Heart right ventricle (tissue), 16 donors: ENCODE data around the gene WNT7B. TPM values are rescaled to one million over a fixed set of nuclear protein-coding genes. Genes with fewer than 3 reads are reported as not detected.

ENCODE experiments used
- ATAC-seq, 8 donors: fragments of 200-7000 bp; cut with Tn5 transposase; one replicate each; pipeline ENCODE4 v1.9.1; 2020; ENCODE audit warnings: mild to moderate bottlenecking in 8 of 8, moderate library complexity in 8 of 8, moderate number of reproducible peaks in 1 of 8
- DNase-seq, 2 donors: peaks; one replicate each; pipeline ENCODE4 v3.0.0-alpha.2; 2020
- H3K27ac ChIP-seq, 10 donors: fragments of 200-600 bp; sonication (generic) in 2 of 10; one replicate each; pipeline versions ENCODE4 v1.5.0 to v1.8.0; 2020 to 2022; ENCODE audit warnings: mild to moderate bottlenecking in 3 of 10
- H3K27me3 ChIP-seq, 7 donors: fragments of 200-600 bp; one replicate each; pipeline ENCODE4 v1.8.0; 2021 to 2022; ENCODE audit warnings: mild to moderate bottlenecking in 2 of 7
- H3K36me3 ChIP-seq, 9 donors: fragments of 200-600 bp; sonication (generic) in 1 of 9; one replicate each; pipeline versions ENCODE4 v1.5.0 to v1.8.0; 2020 to 2022; ENCODE audit warnings: mild to moderate bottlenecking in 2 of 9
- H3K4me1 ChIP-seq, 9 donors: fragments of 200-600 bp; sonication (generic) in 1 of 9; one replicate each; pipeline versions ENCODE4 v1.5.0 to v1.8.0; 2020 to 2022; ENCODE audit warnings: mild to moderate bottlenecking in 4 of 9
- H3K4me3 ChIP-seq, 10 donors: fragments of 200-600 bp; sonication (generic) in 2 of 10; one replicate each; pipeline versions ENCODE4 v1.5.0 to v1.8.0; 2020 to 2022; ENCODE audit warnings: mild to moderate bottlenecking in 7 of 10, moderate library complexity in 2 of 10
- H3K9me3 ChIP-seq, 11 donors: fragments of 200-600 bp in 10 of 11; sonication (generic) in 2 of 11; one replicate each; pipeline versions ENCODE4 v1.5.0 to v1.8.0; 2013 to 2022; ENCODE audit warnings: mild to moderate bottlenecking in 2 of 11, control low read depth in 1 of 11, moderate library complexity in 1 of 11
- WGBS, 2 donors: extraction: QIAGEN DNeasy Blood & Tissue Kit; methylation state at CpG; one replicate each; pipeline ENCODE4 v1.1.7; 2013; ENCODE audit warnings: inconsistent platforms in 1 of 2; 5-methylcytosine and 5-hydroxymethylcytosine counted together
- intact Hi-C, 10 donors: fragments of 100-400 bp; cut with DNase I; formaldehyde crosslinking; loops; one replicate each; pipeline versions ENCODE4 v1.11.1 to v1.14.2; 2022
- polyA plus RNA-seq, 2 donors: library from polyadenylated mRNA; stranded (reverse); fragments of 200-250 nt; gene quantifications; one replicate each; pipeline ENCODE4 v1.2.3, GENCODE V29; 2013
- total RNA-seq, 10 donors: library from RNA; stranded (reverse); fragmentation: NEBNext Ultra II Directional in 3 of 10; extraction: Animal tissue kit (Norgen Biotek cat#: 25700) in 3 of 10; gene quantifications; one replicate each; pipeline versions ENCODE4 v1.2.1 to v1.2.4, GENCODE V29; 2021 to 2023
- TF ChIP-seq, protein P1 (sequence below), 9 donors: fragments of 200-600 bp; sonication (generic) in 2 of 9; IDR thresholded peaks; one replicate each; pipeline versions ENCODE4 v1.5.0 to v1.8.0; 2021 to 2022; ENCODE audit warnings: antibody characterized with exemption in 9 of 9, mild to moderate bottlenecking in 5 of 9, moderate library complexity in 1 of 9
- donor health status: Arrhythmogenic right ventricular cardiomyopathy.
- donor health status: ischemic (EF 13 %, LVEDD 7.1; RV severe dilation, severe dysfunction).
- donor health status: healthy with polysubstance abuse.
- donor health status: DM: no; HTN: yes; CAD: no.
- donor health status: DM: no; HTN: no; CAD: no.
- donor health status: ischemic (EF 25% LVEDD 6.9; RV normal size, moderate dysfunction).
- donor health status: ischemic (EF 25% LVEDD 5.7; RV mildly dilated, moderate dysfunction).
- donor health status: healthy.
- donor health status: DM: yes; HTN: yes; CAD: no.
- donor health status: Ischemic cardiomyopathy.
- donor health status: ischemic (EF 35%, LVEDD 5.7; RV mildly dilated, moderate dysfunction).
- donor health status: nonischemic (EF 11% LVEDD 7.7; RV severe dilation, severe dysfunction).
- donor health status: DM: yes; HTN: yes; CAD: no.
- donor health status: PGD.
- donor health status: ischemic (EF 29% LVEDD 5.4; RV normal size, mild dysfunction).
- donor health status: nonischemic (EF 23%, LVEDD 6.1; RV moderate dilation, normal function).

Gene WNT7B
- total and polyA plus RNA-seq, 12 donors = not detected

DNA sequence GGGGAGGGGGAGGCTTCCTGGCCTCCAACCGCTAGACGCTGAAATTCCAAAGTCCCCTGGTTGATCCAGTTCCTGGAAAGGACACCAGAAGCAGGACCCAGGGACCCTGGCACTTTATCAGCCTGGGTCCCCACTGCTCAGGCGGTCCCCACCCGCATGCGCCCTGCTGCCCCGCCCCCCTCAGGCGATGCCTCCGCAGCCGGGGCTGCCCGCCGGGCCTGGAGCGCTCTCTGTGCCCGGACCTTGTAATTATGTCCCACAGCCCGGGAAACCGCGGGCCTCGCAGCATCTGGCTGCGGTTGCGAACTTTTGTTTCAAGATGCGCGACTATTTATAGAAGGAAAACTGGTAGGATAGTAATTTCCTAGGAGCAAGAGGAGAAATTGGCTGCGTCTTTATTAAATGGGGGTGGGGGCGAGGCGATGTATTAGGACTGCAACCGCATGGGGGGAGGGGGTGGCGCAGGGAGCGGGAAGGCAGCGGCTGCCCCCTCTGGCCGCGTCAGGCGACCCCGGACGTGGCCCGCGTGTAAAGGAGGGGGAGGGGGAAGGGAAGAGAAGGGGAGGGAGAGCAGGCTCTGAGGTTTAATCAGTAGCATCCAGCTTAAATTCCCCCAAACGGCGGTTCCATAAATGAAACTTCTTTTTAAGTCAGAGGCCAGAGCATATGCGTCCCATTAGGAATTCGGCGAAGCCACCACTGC, 6.1 kb downstream of the WNT7B start:
- Histone ChIP-seq H3K36me3 (no peaks in the 10 kb centered on the region), H3K27me3 (peaks cover 44 to 100% (median 98%) of the 10 kb centered on the region in 7 donors), H3K4me3 (peak overlapping the region; percentile 1 to 41 (median 26)), H3K27ac (no peak overlapping the region), H3K4me1 (peaks cover 7 to 18% (median 15%) of the 10 kb centered on the region in 9 donors), H3K9me3 (no peaks in the 10 kb centered on the region)
- ATAC-seq = no peak
- DNase-seq = no peak
- 2% methylated on average over 40 of the region's 40 CpGs for WGBS, 2 donors
- intact Hi-C loops = no loop called here
- TF ChIP-seq, protein P1, sequence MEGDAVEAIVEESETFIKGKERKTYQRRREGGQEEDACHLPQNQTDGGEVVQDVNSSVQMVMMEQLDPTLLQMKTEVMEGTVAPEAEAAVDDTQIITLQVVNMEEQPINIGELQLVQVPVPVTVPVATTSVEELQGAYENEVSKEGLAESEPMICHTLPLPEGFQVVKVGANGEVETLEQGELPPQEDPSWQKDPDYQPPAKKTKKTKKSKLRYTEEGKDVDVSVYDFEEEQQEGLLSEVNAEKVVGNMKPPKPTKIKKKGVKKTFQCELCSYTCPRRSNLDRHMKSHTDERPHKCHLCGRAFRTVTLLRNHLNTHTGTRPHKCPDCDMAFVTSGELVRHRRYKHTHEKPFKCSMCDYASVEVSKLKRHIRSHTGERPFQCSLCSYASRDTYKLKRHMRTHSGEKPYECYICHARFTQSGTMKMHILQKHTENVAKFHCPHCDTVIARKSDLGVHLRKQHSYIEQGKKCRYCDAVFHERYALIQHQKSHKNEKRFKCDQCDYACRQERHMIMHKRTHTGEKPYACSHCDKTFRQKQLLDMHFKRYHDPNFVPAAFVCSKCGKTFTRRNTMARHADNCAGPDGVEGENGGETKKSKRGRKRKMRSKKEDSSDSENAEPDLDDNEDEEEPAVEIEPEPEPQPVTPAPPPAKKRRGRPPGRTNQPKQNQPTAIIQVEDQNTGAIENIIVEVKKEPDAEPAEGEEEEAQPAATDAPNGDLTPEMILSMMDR (IDR thresholded peaks at IDR 0.05) = no peak

DNA sequence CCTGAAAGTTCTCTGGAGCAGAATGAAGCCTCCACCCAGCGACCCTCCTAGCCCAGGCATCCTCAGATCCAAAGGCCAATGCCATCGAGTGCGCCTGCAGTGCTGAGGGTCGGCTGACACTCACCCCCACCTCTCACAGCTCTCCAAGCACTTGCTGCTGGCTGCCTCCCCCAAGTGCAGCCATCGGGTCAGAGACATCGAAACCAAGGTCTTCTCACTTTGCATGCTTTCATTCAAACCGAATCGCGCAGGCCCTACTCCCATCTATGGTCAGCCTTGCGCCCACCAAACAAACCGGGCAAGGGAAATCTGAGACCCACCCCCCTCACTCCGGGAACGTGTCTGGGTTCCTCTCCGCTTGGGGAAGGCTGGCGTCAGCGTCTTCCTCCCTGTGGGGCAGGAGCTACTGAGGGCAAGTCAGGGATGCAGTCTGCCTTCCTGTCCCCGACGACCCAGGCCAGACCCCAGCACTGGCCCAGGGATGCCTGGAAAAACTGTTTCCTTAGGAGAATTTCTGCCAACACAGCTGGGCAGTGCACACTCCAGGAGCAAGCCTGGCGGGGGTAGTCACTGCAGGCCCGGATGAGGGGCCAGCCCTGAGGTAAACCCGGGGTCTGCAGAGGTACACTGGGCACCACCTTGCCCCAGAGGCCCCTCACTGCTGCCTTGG, 7.0 kb downstream of the WNT7B start:
- intact Hi-C loops = no loop called here
- H3K4me3 ChIP-seq = no peak overlapping the region
- H3K27me3 ChIP-seq = peaks cover 37 to 100% (median 99%) of the 10 kb centered on the region in 7 donors
- TF ChIP-seq, protein P1 (IDR thresholded peaks at IDR 0.05) = no peak
- no peaks in the 10 kb centered on the region for H3K9me3 ChIP-seq
- ATAC-seq = no peak
- 44 to 53% methylated on average over 20 to 21 of the region's 21 CpGs for WGBS, 2 donors
- no peak for DNase-seq
- H3K4me1 ChIP-seq = peaks cover 7 to 18% (median 15%) of the 10 kb centered on the region in 9 donors
- H3K36me3 ChIP-seq = no peaks in the 10 kb centered on the region
- no peak overlapping the region for H3K27ac ChIP-seq

GRCh38 chr22:45969414-45969799, 7.6 kb downstream of the WNT7B start:
- Histone ChIP-seq H3K27me3 (peaks cover 37 to 100% (median 99%) of the 10 kb centered on the region in 7 donors), H3K9me3 (no peaks in the 10 kb centered on the region), H3K36me3 (no peaks in the 10 kb centered on the region), H3K4me3 (no peak overlapping the region), H3K4me1 (peaks cover 7 to 18% (median 15%) of the 10 kb centered on the region in 9 donors), H3K27ac (no peak overlapping the region)
- DNase-seq = no peak
- intact Hi-C loops = no loop called here
- WGBS, 2 donors = 63 to 65% methylated on average over 11 of the region's 11 CpGs
- TF ChIP-seq, protein P1 (IDR thresholded peaks at IDR 0.05) = no peak
- peak in 2 of 8 donors; percentile 14 to 26 for ATAC-seq

GRCh38 chr22:45968751-45969413, 8.1 kb downstream of the WNT7B start:
- Histone ChIP-seq H3K4me3 (no peak overlapping the region), H3K9me3 (no peaks in the 10 kb centered on the region), H3K4me1 (peaks cover 7 to 18% (median 15%) of the 10 kb centered on the region in 9 donors), H3K27ac (no peak overlapping the region), H3K27me3 (peaks cover 37 to 99% (median 94%) of the 10 kb centered on the region in 7 donors), H3K36me3 (no peaks in the 10 kb centered on the region)
- ATAC-seq (peak in 1 of 8 donors; percentile 3), DNase-seq (no peak)
- intact Hi-C loops = no loop called here
- TF ChIP-seq, protein P1 (IDR thresholded peaks at IDR 0.05) = no peak
- WGBS, 2 donors = 84 to 86% methylated on average over 21 of the region's 21 CpGs
